Neural crest cell (in vitro differentiated cells): ENCODE results near the gene UBE2O. TPM values are rescaled to one million over a fixed set of nuclear protein-coding genes. Genes with fewer than 3 reads are reported as not detected.

Experiments
- total RNA-seq: library from RNA; stranded (reverse); gene quantifications from 2 replicates; pipeline ENCODE4 v1.2.1, GENCODE V29; 2021

Gene UBE2O
- total RNA-seq, 1 donor from 2014 or later = 71.4 TPM

Other genes starting within 250 kb of the UBE2O start
- 50.4 and 54.0 TPM in 2 replicates for gene RNF157, start 212.7 kb downstream of the UBE2O start, total RNA-seq
- 18.8 and 21.5 TPM in 2 replicates for gene UBALD2, start 187.8 kb downstream of the UBE2O start, total RNA-seq
- 10.6 and 12.3 TPM in 2 replicates for gene QRICH2, start 144.9 kb downstream of the UBE2O start, total RNA-seq
- gene PRPSAP1, start 99.2 kb downstream of the UBE2O start, total RNA-seq = 68.4 and 73.6 TPM in 2 replicates
- gene SPHK1, start 68.5 kb downstream of the UBE2O start, total RNA-seq = 19.5 and 21.1 TPM in 2 replicates
- 0.39 TPM in 1 of 2 replicates, not detected in the other for gene AANAT, start 14.5 kb upstream of the UBE2O start, total RNA-seq
- 2.0 and 3.6 TPM in 2 replicates for gene RHBDF2, start 48.3 kb upstream of the UBE2O start, total RNA-seq
- gene CYGB, start 84.6 kb upstream of the UBE2O start, total RNA-seq = 8.6 and 8.7 TPM in 2 replicates
- 0.41 and 0.75 TPM in 2 replicates for gene PRCD, start 86.9 kb upstream of the UBE2O start, total RNA-seq
- 4.5 and 5.1 TPM in 2 replicates for gene ST6GALNAC2, start 132.7 kb upstream of the UBE2O start, total RNA-seq
- gene ST6GALNAC1, start 190.6 kb upstream of the UBE2O start, total RNA-seq = not detected in 2 replicates